Measurements from ENCODE around the gene GCDH. TPM values are rescaled to one million over a fixed set of nuclear protein-coding genes. Genes with fewer than 3 reads are reported as not detected.

Gene GCDH
- total and polyA plus RNA-seq, 2 donors from 2014 or later: 21.9 to 45.6 TPM

DNA sequence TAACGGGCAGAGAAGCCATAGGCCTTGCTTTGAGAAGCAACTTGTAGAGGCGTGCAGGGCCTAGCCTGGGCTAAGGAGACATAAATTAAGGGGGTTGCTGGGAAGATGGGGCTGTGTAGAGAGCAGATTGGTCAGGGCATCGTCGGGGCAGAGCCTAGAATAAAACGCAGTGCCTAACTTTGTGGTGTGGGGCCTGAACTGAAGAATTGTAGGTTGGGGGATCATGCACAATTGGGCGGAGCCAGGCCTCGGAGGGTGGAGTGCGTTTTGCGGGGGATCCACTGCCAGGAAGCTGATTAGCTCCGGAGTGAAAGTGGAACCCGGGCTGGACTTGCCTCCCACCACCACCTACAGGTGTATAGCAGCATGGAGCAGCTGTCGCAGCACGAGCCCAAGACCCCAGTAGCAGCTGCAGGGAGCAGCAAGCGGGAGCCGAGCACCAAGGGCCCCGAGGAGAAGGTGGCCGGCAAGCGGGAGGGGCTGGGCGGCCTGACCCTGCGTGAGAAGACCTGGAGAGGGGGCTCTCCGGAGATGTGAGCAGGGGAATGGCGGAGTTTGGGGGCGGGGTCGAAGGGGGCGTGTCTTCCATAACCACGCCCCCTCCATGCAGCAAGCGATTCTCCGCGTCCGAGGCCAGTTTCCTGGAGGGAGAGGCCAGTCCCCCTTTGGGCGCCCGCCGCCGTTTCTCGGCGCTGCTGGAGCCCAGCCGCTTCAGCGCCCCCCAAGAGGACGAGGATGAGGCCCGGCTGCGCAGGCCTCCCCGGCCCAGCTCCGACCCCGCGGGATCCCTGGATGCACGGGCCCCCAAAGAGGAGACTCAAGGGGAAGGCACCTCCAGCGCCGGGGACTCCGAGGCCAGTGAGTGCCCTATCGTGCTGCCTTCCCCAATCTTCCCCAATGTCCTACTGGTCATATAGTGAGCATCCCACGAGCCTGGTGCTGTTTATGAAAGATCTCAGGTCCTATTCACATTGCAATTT is 23.6 kb upstream of the GCDH start:
- no peaks in the 10 kb centered on the region for H3K27me3 ChIP-seq (ENCODE audit: control insufficient read depth, insufficient read depth, low read length)
- peaks cover 0 to 4% (median 0%) of the 10 kb centered on the region in 3 donors for H3K4me1 ChIP-seq (ENCODE audit: control insufficient read depth in 2 of 3, insufficient read depth in 2 of 3, low read depth in 1 of 3, low read length in 3 of 3)
- peak; percentile 81 to 93 (median 92) for DNase-seq
- no peaks in the 10 kb centered on the region for H3K9me3 ChIP-seq (ENCODE audit: control insufficient read depth in 2 of 3, insufficient read depth in 1 of 3, low read length in 3 of 3)
- no peak overlapping the region for H3K9ac ChIP-seq (ENCODE audit: low read length in 3 of 3)
- FAIRE-seq: no peak
- intact Hi-C loops (cut with DNase I): no loop called here
- TF ChIP-seq, protein P1, sequence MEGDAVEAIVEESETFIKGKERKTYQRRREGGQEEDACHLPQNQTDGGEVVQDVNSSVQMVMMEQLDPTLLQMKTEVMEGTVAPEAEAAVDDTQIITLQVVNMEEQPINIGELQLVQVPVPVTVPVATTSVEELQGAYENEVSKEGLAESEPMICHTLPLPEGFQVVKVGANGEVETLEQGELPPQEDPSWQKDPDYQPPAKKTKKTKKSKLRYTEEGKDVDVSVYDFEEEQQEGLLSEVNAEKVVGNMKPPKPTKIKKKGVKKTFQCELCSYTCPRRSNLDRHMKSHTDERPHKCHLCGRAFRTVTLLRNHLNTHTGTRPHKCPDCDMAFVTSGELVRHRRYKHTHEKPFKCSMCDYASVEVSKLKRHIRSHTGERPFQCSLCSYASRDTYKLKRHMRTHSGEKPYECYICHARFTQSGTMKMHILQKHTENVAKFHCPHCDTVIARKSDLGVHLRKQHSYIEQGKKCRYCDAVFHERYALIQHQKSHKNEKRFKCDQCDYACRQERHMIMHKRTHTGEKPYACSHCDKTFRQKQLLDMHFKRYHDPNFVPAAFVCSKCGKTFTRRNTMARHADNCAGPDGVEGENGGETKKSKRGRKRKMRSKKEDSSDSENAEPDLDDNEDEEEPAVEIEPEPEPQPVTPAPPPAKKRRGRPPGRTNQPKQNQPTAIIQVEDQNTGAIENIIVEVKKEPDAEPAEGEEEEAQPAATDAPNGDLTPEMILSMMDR (IDR thresholded peaks at IDR 0.05; ENCODE audit: borderline replicate concordance, extremely low read depth, insufficient read depth): no peak
- H3K36me3 ChIP-seq (ENCODE audit: control insufficient read depth in 2 of 3, insufficient read depth in 3 of 3, low read length in 3 of 3): no peaks in the 10 kb centered on the region
- no peak overlapping the region for H3K27ac ChIP-seq (ENCODE audit: low read depth in 2 of 2, low read length in 2 of 2)
- peak overlapping the region; percentile 44 to 53 (median 48) for H3K4me3 ChIP-seq (ENCODE audit: low read length in 3 of 3)

DNA sequence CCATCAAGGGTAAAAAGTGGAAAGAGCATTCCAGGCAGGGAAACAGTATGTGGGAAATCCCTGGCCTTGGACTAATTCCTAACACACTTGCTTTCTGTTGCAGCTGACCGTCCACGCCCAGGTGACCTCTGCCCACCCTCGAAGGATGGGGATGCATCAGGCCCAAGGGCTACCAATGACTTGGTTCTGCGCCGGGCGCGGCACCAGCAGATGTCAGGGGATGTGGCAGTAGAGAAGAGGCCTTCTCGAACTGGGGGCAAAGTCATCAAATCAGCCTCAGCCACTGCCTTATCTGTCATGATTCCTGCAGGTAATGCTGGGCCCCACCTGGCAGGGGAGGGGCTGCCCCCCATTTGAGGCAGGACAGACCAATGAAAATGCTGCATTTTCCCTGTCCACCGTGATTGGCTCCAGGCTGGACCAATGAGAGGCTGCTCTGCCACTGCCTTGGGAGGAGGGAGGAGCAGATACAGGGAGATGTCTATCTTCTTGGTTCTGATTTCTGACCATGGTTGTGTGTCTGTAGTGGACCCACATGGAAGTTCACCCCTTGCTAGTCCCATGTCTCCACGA is 22.3 kb upstream of the GCDH start:
- intact Hi-C loops (cut with DNase I): no loop called here
- Histone ChIP-seq H3K4me3 (ENCODE audit: low read length in 3 of 3) (no peak overlapping the region), H3K9ac (ENCODE audit: low read length in 3 of 3) (no peak overlapping the region), H3K27me3 (ENCODE audit: control insufficient read depth, insufficient read depth, low read length) (no peaks in the 10 kb centered on the region), H3K27ac (ENCODE audit: low read depth in 2 of 2, low read length in 2 of 2) (no peak overlapping the region), H3K4me1 (ENCODE audit: control insufficient read depth in 2 of 3, insufficient read depth in 2 of 3, low read depth in 1 of 3, low read length in 3 of 3) (peaks cover 0 to 4% (median 0%) of the 10 kb centered on the region in 3 donors), H3K36me3 (ENCODE audit: control insufficient read depth in 2 of 3, insufficient read depth in 3 of 3, low read length in 3 of 3) (no peaks in the 10 kb centered on the region), H3K9me3 (ENCODE audit: control insufficient read depth in 2 of 3, insufficient read depth in 1 of 3, low read length in 3 of 3) (no peaks in the 10 kb centered on the region)
- TF ChIP-seq, protein P1 (IDR thresholded peaks at IDR 0.05; ENCODE audit: borderline replicate concordance, extremely low read depth, insufficient read depth): no peak
- FAIRE-seq: no peak
- DNase-seq: no peak

DNA sequence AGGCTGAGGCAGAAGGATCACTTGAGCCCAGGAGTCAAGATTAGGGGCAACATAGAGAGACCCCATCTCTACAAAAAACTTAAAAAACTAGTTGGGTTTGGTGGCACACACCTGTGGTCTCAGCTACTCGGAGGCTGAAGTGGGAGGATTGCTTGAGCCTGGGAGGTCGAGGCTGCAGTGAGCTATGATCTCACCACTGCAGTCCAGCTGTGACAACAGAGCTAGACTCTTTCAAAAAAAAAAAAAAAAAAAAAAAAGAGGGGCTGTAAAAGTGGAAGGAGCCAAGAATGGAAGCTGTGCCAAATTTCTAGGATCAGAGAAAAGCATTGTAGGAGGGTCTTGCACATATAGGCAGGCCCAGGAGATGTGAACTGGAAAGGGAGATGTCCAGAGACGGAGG is 19.3 kb upstream of the GCDH start:
- TF ChIP-seq, protein P1 (IDR thresholded peaks at IDR 0.05; ENCODE audit: borderline replicate concordance, extremely low read depth, insufficient read depth): no peak
- intact Hi-C loops (cut with DNase I): no loop called here
- FAIRE-seq: no peak

More for the DNA sequence above, 19.3 kb upstream of the GCDH start:
- peaks cover 0 to 4% (median 0%) of the 10 kb centered on the region in 3 donors for H3K4me1 ChIP-seq (ENCODE audit: control insufficient read depth in 2 of 3, insufficient read depth in 2 of 3, low read depth in 1 of 3, low read length in 3 of 3)
- H3K27me3 ChIP-seq (ENCODE audit: control insufficient read depth, insufficient read depth, low read length): no peaks in the 10 kb centered on the region
- H3K27ac ChIP-seq (ENCODE audit: low read depth in 2 of 2, low read length in 2 of 2): no peak overlapping the region
- no peak overlapping the region for H3K4me3 ChIP-seq (ENCODE audit: low read length in 3 of 3)
- H3K9me3 ChIP-seq (ENCODE audit: control insufficient read depth in 2 of 3, insufficient read depth in 1 of 3, low read length in 3 of 3): no peaks in the 10 kb centered on the region
- no peaks in the 10 kb centered on the region for H3K36me3 ChIP-seq (ENCODE audit: control insufficient read depth in 2 of 3, insufficient read depth in 3 of 3, low read length in 3 of 3)
- no peak for DNase-seq
- no peak overlapping the region for H3K9ac ChIP-seq (ENCODE audit: low read length in 3 of 3)

All from kidney (tissue), 14 donors.